CD4-positive, alpha-beta T cell (primary cell): ENCODE results near the gene EDN1. TPM values are rescaled to one million over a fixed set of nuclear protein-coding genes. Genes with fewer than 3 reads are reported as not detected.

Experiments
- ATAC-seq: fragments of 200-7000 bp; cut with Tn5 transposase; one replicate; pipeline ENCODE4 v1.10.0; 2022; ENCODE audit warnings: mild to moderate bottlenecking; ENCODE audit not compliant: poor library complexity
- CTCF ChIA-PET: fragments of 350-600 bp; sonication (Branson Sonifier 250); formaldehyde crosslinking; loops from one replicate; lab custom pipeline; 2021; ENCODE audit warnings: antibody characterized with exemption, inconsistent platforms; lab: Charles Lee
- POLR2A ChIA-PET: fragments of 350-600 bp; sonication (Branson Sonifier 250); formaldehyde crosslinking; loops from one replicate; lab custom pipeline; 2021; ENCODE audit warnings: antibody characterized with exemption, inconsistent platforms; lab: Charles Lee
- DNase-seq, 14 experiments: peaks; one replicate each; pipeline ENCODE4 v3.0.0-alpha.2; 2013 to 2020; ENCODE audit warnings: mixed read lengths in 2 of 14
- H3K27ac ChIP-seq, 2 donors: one replicate each; pipeline versions ENCODE4 v1.5.1 to v1.7.0; 2013; ENCODE audit warnings: low read length in 2 of 2, low read depth in 1 of 2, mild to moderate bottlenecking in 1 of 2
- H3K27me3 ChIP-seq, 2 experiments: 1 replicate in 1 of 2; 2 replicates in 1 of 2; pipeline versions ENCODE4 v1.6.1 to v1.7.0; 2013; ENCODE audit warnings: low read length in 2 of 2, control low read depth in 1 of 2, mild to moderate bottlenecking in 1 of 2, moderate library complexity in 1 of 2; ENCODE audit not compliant: insufficient read depth in 2 of 2, control insufficient read depth in 1 of 2
- H3K36me3 ChIP-seq: one replicate; pipeline ENCODE4 v1.6.1; 2013; ENCODE audit warnings: low read length, control low read depth; ENCODE audit not compliant: insufficient read depth
- H3K4me1 ChIP-seq: one replicate; pipeline ENCODE4 v1.6.1; 2013; ENCODE audit warnings: low read length, control low read depth; ENCODE audit not compliant: insufficient read depth
- H3K4me3 ChIP-seq: one replicate; pipeline ENCODE4 v1.5.1; 2013; ENCODE audit warnings: mild to moderate bottlenecking, low read length, moderate library complexity
- H3K9me3 ChIP-seq, 2 experiments: 1 replicate in 1 of 2; 2 replicates in 1 of 2; pipeline versions ENCODE4 v1.6.1 to v1.7.0; 2013; ENCODE audit warnings: low read length in 2 of 2, mild to moderate bottlenecking in 2 of 2, control low read depth in 1 of 2, moderate library complexity in 1 of 2; ENCODE audit not compliant: control insufficient read depth in 1 of 2, insufficient read depth in 1 of 2
- H3K27ac Mint-ChIP-seq: one replicate; pipeline ENCODE4 v1.8.0; 2020; ENCODE audit warnings: mixed read lengths
- H3K27me3 Mint-ChIP-seq: one replicate; pipeline ENCODE4 v1.8.0; 2021; ENCODE audit warnings: mixed read lengths
- H3K36me3 Mint-ChIP-seq: one replicate; pipeline ENCODE4 v1.8.0; 2021; ENCODE audit warnings: low read depth, mixed read lengths
- H3K4me1 Mint-ChIP-seq: one replicate; pipeline ENCODE4 v1.8.0; 2021; ENCODE audit warnings: low read depth, mixed read lengths
- H3K4me3 Mint-ChIP-seq: one replicate; pipeline ENCODE4 v1.8.0; 2020; ENCODE audit warnings: mild to moderate bottlenecking, mixed read lengths
- H3K9me3 Mint-ChIP-seq: one replicate; pipeline ENCODE4 v1.8.0; 2020; ENCODE audit warnings: mixed read lengths
- intact Hi-C, 2 experiments: fragments of 100-400 bp; cut with DNase I in 1 of 2; cut with micrococcal nuclease in 1 of 2; formaldehyde crosslinking; loops; one replicate each; pipeline versions ENCODE4 v1.15.1 to v1.9.0; 2023 to 2025; cut with DNase I, micrococcal nuclease
- total RNA-seq, 174 experiments: library from RNA in 2 of 174; stranded (reverse) in 2 of 174; gene quantifications; one replicate each; pipeline ENCODE4 v1.2.3 and lab custom pipeline; 2021 to 2026
- TF ChIP-seq, protein P1 (sequence below): fragments of 200-600 bp; IDR thresholded peaks from one replicate; pipeline ENCODE4 v1.8.0; 2022; ENCODE audit warnings: antibody characterized with exemption, mild to moderate bottlenecking

EDN1 gene
- total RNA-seq, 2 experiments from 2014 or later: 0.80 to 1.1 TPM

GRCh38 chr6:12288914-12289313, 1.2 kb upstream of the EDN1 start:
- Histone ChIP-seq H3K27ac (no peak overlapping the region), H3K36me3 (no peaks in the 10 kb centered on the region), H3K4me3 (no peak overlapping the region), H3K27me3 (peaks cover 26 to 34% of the 10 kb centered on the region in 2 experiments), H3K9me3 (no peaks in the 10 kb centered on the region), H3K4me1 (peaks cover 12% of the 10 kb centered on the region)
- ATAC-seq: no peak
- H3K27ac Mint-ChIP-seq: no peak overlapping the region
- H3K27me3 Mint-ChIP-seq: peaks cover 50% of the 10 kb centered on the region
- peaks cover 20% of the 10 kb centered on the region for H3K4me1 Mint-ChIP-seq
- no peaks in the 10 kb centered on the region for H3K9me3 Mint-ChIP-seq
- no peak overlapping the region for H3K4me3 Mint-ChIP-seq
- TF ChIP-seq, protein P1, sequence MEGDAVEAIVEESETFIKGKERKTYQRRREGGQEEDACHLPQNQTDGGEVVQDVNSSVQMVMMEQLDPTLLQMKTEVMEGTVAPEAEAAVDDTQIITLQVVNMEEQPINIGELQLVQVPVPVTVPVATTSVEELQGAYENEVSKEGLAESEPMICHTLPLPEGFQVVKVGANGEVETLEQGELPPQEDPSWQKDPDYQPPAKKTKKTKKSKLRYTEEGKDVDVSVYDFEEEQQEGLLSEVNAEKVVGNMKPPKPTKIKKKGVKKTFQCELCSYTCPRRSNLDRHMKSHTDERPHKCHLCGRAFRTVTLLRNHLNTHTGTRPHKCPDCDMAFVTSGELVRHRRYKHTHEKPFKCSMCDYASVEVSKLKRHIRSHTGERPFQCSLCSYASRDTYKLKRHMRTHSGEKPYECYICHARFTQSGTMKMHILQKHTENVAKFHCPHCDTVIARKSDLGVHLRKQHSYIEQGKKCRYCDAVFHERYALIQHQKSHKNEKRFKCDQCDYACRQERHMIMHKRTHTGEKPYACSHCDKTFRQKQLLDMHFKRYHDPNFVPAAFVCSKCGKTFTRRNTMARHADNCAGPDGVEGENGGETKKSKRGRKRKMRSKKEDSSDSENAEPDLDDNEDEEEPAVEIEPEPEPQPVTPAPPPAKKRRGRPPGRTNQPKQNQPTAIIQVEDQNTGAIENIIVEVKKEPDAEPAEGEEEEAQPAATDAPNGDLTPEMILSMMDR: no peak
- H3K36me3 Mint-ChIP-seq: no peaks in the 10 kb centered on the region
- ChIA-PET CTCF (interaction anchor here (0.6 to 1.3 kb wide), 4 partner anchors 15 to 677 kb away, joined by 3 to 4 read pairs (median 3); no protein-coding TSS in a partner anchor), POLR2A (interaction anchor here (0.8 to 1.2 kb wide), 2 partner anchors 11 to 482 kb away, joined by 3 to 4 read pairs; no protein-coding TSS in a partner anchor)
- intact Hi-C loops: loop anchor here (1.0 kb wide), 2 partner anchors 633 to 634 kb away; no protein-coding TSS in a partner anchor
- DNase-seq: no peak

DNA sequence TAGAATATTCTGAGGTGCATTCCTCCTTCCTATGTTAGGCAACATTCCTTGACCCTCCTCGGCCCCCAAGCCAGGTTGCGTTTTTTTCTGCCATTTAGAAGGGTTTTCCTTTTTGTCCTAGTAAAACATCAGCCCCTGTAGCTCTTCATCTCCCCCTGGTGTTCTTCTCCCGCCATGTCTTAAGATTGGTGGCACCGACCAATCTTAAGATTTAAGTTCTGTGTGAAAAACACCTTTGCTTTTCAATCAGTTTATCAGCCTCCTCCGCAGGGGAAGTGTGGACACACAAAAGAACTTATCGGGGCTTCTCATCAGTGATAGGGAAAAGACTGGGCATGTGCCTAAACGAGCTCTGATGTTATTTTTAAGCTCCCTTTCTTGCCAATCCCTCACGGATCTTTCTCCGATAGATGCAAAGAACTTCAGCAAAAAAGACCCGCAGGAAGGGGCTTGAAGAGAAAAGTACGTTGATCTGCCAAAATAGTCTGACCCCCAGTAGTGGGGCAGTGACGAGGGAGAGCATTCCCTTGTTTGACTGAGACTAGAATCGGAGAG, 719 bp upstream of the EDN1 start:
- POLR2A ChIA-PET: interaction anchor here (0.6 to 1.2 kb wide), 4 partner anchors 9 to 1012 kb away, joined by 3 to 4 read pairs (median 3); no protein-coding TSS in a partner anchor
- peak in 11 of 14 experiments; percentile 7 to 64 (median 26) for DNase-seq

GRCh38 chr6:12291071-12291838, 1.1 kb downstream of the EDN1 start:
- ATAC-seq (no peak), DNase-seq (no peak)
- no peaks in the 10 kb centered on the region for H3K36me3 Mint-ChIP-seq
- Histone ChIP-seq H3K27me3 (peaks cover 26 to 34% of the 10 kb centered on the region in 2 experiments), H3K4me3 (no peak overlapping the region), H3K4me1 (peaks cover 12% of the 10 kb centered on the region), H3K27ac (no peak overlapping the region), H3K9me3 (no peaks in the 10 kb centered on the region), H3K36me3 (no peaks in the 10 kb centered on the region)
- TF ChIP-seq, protein P1: no peak
- no peak overlapping the region for H3K4me3 Mint-ChIP-seq
- H3K4me1 Mint-ChIP-seq: peaks cover 20% of the 10 kb centered on the region
- no peak overlapping the region for H3K27ac Mint-ChIP-seq
- H3K27me3 Mint-ChIP-seq: peaks cover 57% of the 10 kb centered on the region
- intact Hi-C loops: no loop called here
- POLR2A ChIA-PET: no interaction called here
- H3K9me3 Mint-ChIP-seq: no peaks in the 10 kb centered on the region
- CTCF ChIA-PET: no interaction called here

More for the DNA sequence above, 719 bp upstream of the EDN1 start:
- peaks cover 12% of the 10 kb centered on the region for H3K4me1 ChIP-seq
- Mint-ChIP-seq H3K4me1 (peaks cover 20% of the 10 kb centered on the region), H3K36me3 (no peaks in the 10 kb centered on the region), H3K4me3 (peak overlapping the region; percentile 89), H3K27me3 (peaks cover 55% of the 10 kb centered on the region), H3K27ac (no peak overlapping the region), H3K9me3 (no peaks in the 10 kb centered on the region)
- CTCF ChIA-PET: interaction anchor here (0.6 to 1.7 kb wide), 7 partner anchors 12 to 678 kb away, joined by 3 to 5 read pairs (median 3); no protein-coding TSS in a partner anchor
- ATAC-seq: peak; percentile 55
- intact Hi-C loops: loop anchor here (1.0 kb wide), 2 partner anchors 633 to 634 kb away; no protein-coding TSS in a partner anchor
- H3K27ac ChIP-seq: no peak overlapping the region
- H3K36me3 ChIP-seq: no peaks in the 10 kb centered on the region
- TF ChIP-seq, protein P1: peak; percentile 65
- peak overlapping the region; percentile 49 for H3K4me3 ChIP-seq
- H3K27me3 ChIP-seq: peaks cover 26 to 34% of the 10 kb centered on the region in 2 experiments
- H3K9me3 ChIP-seq: no peaks in the 10 kb centered on the region
